A673 (cell line): Measurements from ENCODE around the gene MAML2. TPM values are rescaled to one million over a fixed set of nuclear protein-coding genes. Genes with fewer than 3 reads are reported as not detected.

Experiments used
- BruUV-seq: library from RNA; stranded (reverse); fragments of 400-500 nt; replicated peaks from 2 replicates; lab custom pipeline; 2021; lab: Mats Ljungman, UMichigan
- CTCF ChIA-PET: fragments of 300-600 bp; sonication (Branson Sonifier 250); formaldehyde crosslinking; loops from one replicate; lab custom pipeline; 2022; ENCODE audit warnings: antibody characterized with exemption; lab: Charles Lee
- POLR2A ChIA-PET: fragments of 300-600 bp; sonication (Branson Sonifier 250); formaldehyde crosslinking; loops from one replicate; lab custom pipeline; 2022; ENCODE audit warnings: antibody characterized with exemption; ENCODE audit not compliant: low non-redundant PET; lab: Charles Lee
- DNase-seq: peaks from one replicate; pipeline ENCODE4 v3.0.0-alpha.2; 2015; ENCODE audit warnings: low spot score
- H3K27ac ChIP-seq: fragments of 200-600 bp; sonication (generic); 2 replicates; pipeline ENCODE4 v1.5.1; 2016; ENCODE audit warnings: mixed run types, low read depth, mild to moderate bottlenecking, mixed read lengths, antibody characterized with exemption, low read length; ENCODE audit not compliant: poor library complexity, severe bottlenecking
- H3K27me3 ChIP-seq: fragments of 200-600 bp; sonication (generic); replicated peaks from 2 replicates; pipeline ENCODE4 v1.6.1; 2017; ENCODE audit warnings: mixed run types, low read depth, mild to moderate bottlenecking, mixed read lengths, antibody characterized with exemption, low read length; ENCODE audit not compliant: insufficient read depth, poor library complexity
- H3K36me3 ChIP-seq: fragments of 200-600 bp; sonication (generic); 2 replicates; pipeline ENCODE4 v1.6.1; 2016; ENCODE audit warnings: mixed run types, mild to moderate bottlenecking, mixed read lengths, antibody characterized with exemption, low read length; ENCODE audit not compliant: insufficient read depth, poor library complexity, severe bottlenecking
- H3K4me1 ChIP-seq: fragments of 200-600 bp; sonication (generic); 2 replicates; pipeline ENCODE4 v1.6.1; 2017; ENCODE audit warnings: mixed run types, mild to moderate bottlenecking, mixed read lengths, antibody characterized with exemption, low read length; ENCODE audit not compliant: insufficient read depth, poor library complexity, severe bottlenecking
- H3K4me3 ChIP-seq: fragments of 200-600 bp; sonication (generic); 2 replicates; pipeline ENCODE4 v1.5.1; 2016; ENCODE audit warnings: low read depth, mixed run types, mild to moderate bottlenecking, mixed read lengths, low read length; ENCODE audit not compliant: poor library complexity, severe bottlenecking
- H3K9me3 ChIP-seq: fragments of 200-600 bp; sonication (generic); 2 replicates; pipeline ENCODE4 v1.6.1; 2016; ENCODE audit warnings: mixed run types, low read depth, mild to moderate bottlenecking, mixed read lengths, antibody characterized with exemption, low read length; ENCODE audit not compliant: poor library complexity, severe bottlenecking
- EZH2 ChIP-seq: fragments of 200-600 bp; sonication (generic); IDR thresholded peaks from 2 replicates; pipeline ENCODE4 v1.6.1; 2017; ENCODE audit warnings: borderline replicate concordance, low read depth, mild to moderate bottlenecking, mixed read lengths, antibody characterized with exemption, low read length; ENCODE audit not compliant: poor library complexity, severe bottlenecking
- intact Hi-C: fragments of 100-400 bp; cut with micrococcal nuclease; formaldehyde crosslinking; loops from one replicate; pipeline ENCODE4 v1.10.0; 2022; ENCODE audit not compliant: unreplicated experiment
- total RNA-seq: library from RNA; stranded (reverse); gene quantifications from 2 replicates; pipeline ENCODE4 v1.2.3, GENCODE V29; 2021
- TF ChIP-seq, protein P1 (sequence below): fragments of 300-800, 200-600 bp; sonication (generic); conservative IDR thresholded peaks from 2 replicates; pipeline ENCODE4 v1.5.1; 2017; ENCODE audit warnings: low read depth, mild to moderate bottlenecking, antibody characterized with exemption, low read length, moderate library complexity, mixed read lengths

MAML2 gene
- total RNA-seq, 1 experiment from 2014 or later = 6.4 TPM

DNA sequence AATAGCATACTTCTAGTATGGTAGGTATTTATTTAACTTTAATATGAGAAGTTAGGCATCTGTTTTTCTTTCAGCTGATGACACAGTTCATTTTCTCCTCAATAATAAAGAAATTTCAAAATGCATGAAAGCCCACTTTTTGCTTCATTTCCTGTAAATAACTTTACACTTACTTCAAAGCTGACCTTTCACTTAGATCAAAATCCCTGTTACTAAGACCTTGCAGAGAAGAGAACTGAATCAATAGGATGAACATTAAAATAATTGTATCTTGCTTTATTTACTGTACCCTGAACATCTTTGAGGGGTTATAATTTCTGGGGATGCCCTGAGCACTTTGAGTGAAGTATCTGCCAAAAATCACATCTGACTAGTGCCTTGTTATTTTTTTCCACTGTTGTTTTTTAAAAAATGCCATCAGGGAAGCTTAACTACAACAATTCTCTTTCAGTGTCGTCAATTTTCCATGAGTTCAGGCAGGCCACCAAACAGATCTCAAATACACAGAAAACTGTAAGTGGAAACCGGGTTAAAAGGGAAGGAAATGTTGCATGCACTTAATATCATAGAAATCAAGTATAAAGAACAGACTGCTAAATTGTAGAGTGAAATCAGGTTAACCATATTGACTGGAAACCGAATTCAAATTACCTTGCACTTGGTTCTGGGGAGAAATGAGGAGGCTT lies 206.2 kb downstream of the MAML2 start:
- Histone ChIP-seq H3K27me3 (no peaks in the 10 kb centered on the region), H3K4me3 (no peak overlapping the region), H3K27ac (no peak overlapping the region), H3K9me3 (no peaks in the 10 kb centered on the region), H3K36me3 (no peaks in the 10 kb centered on the region), H3K4me1 (peaks cover 22% of the 10 kb centered on the region)
- no peak for DNase-seq
- POLR2A ChIA-PET = no interaction called here
- CTCF ChIA-PET = no interaction called here
- TF ChIP-seq, protein P1, sequence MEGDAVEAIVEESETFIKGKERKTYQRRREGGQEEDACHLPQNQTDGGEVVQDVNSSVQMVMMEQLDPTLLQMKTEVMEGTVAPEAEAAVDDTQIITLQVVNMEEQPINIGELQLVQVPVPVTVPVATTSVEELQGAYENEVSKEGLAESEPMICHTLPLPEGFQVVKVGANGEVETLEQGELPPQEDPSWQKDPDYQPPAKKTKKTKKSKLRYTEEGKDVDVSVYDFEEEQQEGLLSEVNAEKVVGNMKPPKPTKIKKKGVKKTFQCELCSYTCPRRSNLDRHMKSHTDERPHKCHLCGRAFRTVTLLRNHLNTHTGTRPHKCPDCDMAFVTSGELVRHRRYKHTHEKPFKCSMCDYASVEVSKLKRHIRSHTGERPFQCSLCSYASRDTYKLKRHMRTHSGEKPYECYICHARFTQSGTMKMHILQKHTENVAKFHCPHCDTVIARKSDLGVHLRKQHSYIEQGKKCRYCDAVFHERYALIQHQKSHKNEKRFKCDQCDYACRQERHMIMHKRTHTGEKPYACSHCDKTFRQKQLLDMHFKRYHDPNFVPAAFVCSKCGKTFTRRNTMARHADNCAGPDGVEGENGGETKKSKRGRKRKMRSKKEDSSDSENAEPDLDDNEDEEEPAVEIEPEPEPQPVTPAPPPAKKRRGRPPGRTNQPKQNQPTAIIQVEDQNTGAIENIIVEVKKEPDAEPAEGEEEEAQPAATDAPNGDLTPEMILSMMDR = no peak
- TF ChIP-seq EZH2 = no peak
- no TSS peak for BruUV-seq
- intact Hi-C loops = no loop called here

DNA sequence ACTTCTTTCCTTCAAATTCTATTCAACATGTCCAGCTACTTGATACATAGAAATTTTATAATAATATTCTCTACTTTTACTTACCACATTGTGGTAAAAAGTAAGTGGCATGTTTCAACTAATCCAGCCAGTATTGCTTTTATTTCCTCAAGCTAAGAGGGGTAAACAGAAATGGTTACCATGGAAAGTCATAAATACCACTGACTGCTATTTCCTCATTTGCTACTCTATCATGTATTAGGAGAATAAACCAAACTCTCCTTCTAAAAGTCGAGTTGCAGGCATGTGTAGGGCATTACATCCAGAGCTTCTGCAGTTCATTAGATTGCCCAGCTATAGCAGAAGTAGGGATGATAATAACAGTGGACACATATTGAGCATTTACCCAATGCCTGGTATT lies 208.4 kb downstream of the MAML2 start:
- no peak overlapping the region for H3K27ac ChIP-seq
- CTCF ChIA-PET = no interaction called here
- peaks cover 19% of the 10 kb centered on the region for H3K4me1 ChIP-seq
- TF ChIP-seq EZH2 = no peak
- TF ChIP-seq, protein P1 = no peak
- no peak overlapping the region for H3K4me3 ChIP-seq
- H3K27me3 ChIP-seq = no peaks in the 10 kb centered on the region
- no TSS peak for BruUV-seq
- intact Hi-C loops = no loop called here
- no peaks in the 10 kb centered on the region for H3K9me3 ChIP-seq
- POLR2A ChIA-PET = no interaction called here
- H3K36me3 ChIP-seq = no peaks in the 10 kb centered on the region
- DNase-seq = no peak

DNA sequence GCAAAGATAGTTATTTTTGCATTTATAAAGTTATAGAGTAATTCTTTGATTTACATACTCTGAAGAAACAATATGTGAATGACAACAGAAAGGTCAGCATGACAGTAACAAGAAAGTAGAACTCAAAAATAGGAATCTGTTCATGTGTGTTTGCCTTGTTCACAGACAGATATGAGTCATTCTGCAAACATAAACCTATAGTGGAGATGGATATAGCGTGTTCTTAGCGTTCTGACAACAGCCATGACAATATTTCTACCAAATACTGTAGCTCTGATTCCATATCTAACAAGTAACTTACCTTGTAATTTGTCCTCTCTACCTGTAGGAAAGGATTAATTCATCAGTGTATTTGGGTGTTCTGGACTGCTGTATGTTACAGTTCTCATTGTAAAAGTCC lies 210.6 kb downstream of the MAML2 start:
- Histone ChIP-seq H3K36me3 (no peaks in the 10 kb centered on the region), H3K27ac (no peak overlapping the region), H3K27me3 (no peaks in the 10 kb centered on the region), H3K9me3 (no peaks in the 10 kb centered on the region), H3K4me3 (no peak overlapping the region), H3K4me1 (peaks cover 19% of the 10 kb centered on the region)
- no peak for DNase-seq
- CTCF ChIA-PET = no interaction called here
- TF ChIP-seq, protein P1 = no peak
- TF ChIP-seq EZH2 = no peak
- no TSS peak for BruUV-seq
- intact Hi-C loops = no loop called here
- POLR2A ChIA-PET = no interaction called here
